GM19438 (cell line): ENCODE measurements around the gene SHROOM2.
"Not testable (repeated sequence)": the region's sequence is repeated elsewhere in the genome, so short reads cannot be mapped to it uniquely, and the experiment has no call there.

Source experiments
- ATAC-seq: cut with Tn5 transposase; IDR thresholded peaks from one replicate; pipeline ENCODE4 v1.9.1; 2021; ENCODE audit warnings: low read depth; ENCODE audit not compliant: unreplicated experiment

The SHROOM2 gene

GRCh38 chrX:9785944-9786797 lies at the start of gene SHROOM2:
Gene SHROOM2 (plus strand): TSS chrX:9786429. CDS start chrX:9786546, 117 bp downstream.
- ATAC-seq: no peak

GRCh38 chrX:9737363-9737762 lies 48.9 kb upstream of the SHROOM2 start:
- no peak for ATAC-seq

GRCh38 chrX:9738151-9738550 lies 48.1 kb upstream of the SHROOM2 start:
- ATAC-seq: no peak

DNA sequence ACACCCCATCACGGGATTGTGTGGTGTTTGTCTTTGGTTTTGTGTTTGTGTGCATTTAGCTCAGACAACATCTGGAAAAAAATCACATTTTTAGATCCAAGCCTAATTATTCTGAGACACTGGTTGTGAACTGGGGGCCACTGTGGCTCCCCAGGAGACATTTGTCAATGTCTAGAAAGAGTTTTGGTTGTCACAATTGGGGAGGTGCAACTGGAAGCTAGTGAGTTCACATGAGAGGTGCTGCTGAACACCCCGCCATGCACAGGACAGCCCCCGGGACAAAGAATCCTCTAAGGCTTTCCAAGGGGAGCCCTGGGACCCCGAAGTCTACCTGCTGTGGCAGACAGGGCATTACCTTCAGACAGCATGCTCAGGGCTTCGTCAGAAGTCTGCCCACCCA lies 47.1 kb upstream of the SHROOM2 start:
- no peak for ATAC-seq

DNA sequence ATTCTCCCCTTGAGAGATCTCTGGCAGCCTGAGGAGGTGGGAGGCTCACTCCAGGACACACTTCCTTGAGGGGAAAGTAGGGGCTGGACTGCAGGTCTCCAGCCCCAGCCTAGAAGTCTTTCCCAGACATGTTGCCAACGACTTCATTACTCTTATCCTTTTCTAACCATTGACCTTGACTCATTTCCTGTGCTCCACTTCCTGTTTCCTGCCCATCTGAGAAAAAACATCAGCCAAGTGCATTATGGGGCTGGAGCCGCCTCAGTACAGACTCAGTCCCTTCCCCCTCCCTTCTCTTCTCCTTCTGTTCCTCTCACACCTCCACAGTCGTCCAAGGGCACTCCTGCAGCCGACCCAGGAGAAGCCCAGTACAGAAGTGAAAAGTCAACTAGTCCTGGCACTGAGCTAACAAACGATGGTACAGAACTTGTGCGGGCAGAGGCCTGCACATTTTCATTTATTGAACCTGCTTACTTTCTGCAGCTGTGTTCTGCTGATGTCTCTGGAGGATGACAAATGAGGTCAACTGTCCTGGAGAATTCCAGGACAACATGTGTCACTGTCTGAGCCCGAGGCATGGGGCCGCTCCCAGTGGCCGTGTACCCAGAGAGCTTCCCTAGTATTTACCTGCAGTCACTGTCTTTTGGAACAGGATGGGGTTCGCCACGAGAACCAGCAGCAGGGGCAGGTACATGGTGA lies 40.7 kb upstream of the SHROOM2 start:
- ATAC-seq: no peak

DNA sequence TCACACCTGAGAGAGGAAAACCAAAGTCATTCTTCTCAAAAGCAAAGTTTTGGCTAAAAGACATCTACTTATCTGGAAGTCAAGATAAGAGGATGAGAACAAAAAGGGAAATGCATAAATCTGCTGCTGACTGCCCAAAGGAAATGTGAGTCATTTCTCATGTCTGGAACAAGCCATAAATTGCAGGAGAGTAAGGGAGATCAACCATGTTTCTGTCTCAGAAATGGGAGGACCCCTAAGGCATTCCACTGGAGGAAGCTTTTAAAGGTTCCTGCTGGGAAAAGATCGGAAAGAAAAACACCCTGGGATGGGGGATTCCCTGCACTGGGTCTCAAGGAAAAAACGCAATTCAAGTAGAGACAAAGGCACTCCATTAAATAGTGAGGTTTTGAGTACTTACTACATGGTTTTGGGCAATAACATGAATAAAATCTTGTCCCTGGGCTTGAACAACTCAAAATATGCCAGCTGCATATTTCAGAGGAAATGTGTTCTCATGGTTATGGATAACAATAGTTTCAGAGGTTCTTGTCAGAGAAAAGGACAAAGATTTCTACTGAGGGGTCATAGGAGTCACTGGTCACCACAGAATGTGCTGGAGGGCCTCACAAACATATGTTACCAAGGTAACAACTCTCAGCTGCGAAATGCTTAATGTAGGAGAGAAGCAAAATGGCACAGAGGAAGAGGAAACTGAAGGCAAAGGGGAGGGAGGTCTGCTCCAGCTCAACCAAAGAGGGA lies 39.9 kb upstream of the SHROOM2 start:
- no peak for ATAC-seq

DNA sequence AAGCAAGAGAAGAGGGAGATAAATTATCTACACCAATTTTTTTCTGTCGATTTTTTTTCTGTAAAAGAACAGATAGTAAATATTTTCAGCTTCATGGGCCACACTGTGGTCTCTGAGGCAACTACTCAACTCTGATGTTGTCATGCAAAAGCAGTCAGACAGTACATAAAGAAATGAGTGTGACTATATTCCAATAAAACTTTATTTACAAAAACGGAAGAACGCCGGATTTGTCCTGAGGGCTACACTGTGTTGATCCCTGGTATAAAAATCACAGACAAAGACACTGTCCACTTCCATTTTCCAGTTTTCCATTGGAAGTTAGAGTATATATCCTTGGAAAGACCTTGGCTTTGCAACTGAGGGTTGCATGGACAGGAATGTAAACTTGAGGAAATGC lies 38.6 kb upstream of the SHROOM2 start:
- no peak for ATAC-seq

DNA sequence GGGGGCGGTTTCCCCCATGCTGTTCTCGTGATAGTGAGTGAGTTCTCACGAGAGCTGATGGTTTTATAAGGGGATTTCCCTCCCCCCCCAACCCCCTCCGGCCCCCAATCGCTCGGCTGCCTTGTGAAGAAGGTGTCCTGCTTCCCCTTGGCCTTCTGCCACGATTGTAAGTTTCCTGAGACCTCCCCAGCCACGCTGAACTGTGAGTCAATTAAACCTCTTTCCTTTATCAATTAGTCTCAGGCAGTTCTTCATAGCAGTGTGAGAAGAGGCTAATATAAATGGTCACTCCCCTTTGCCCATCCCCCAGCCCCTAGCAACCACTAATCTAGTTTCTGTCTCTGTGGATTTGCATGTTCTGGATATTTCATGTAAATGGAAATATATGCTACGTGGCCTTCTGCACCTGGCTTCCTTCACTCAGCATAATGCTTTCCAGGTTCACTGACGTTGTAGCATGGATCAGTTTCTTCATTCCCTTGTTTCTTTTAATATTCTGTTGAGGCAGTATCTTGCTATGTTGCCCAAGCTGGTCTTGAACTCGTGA lies 37.0 kb upstream of the SHROOM2 start:
- no peak for ATAC-seq

- ATAC-seq: no peak
These were observed 28.9 kb upstream of the SHROOM2 start for GRCh38 chrX:9757366-9757765.

GRCh38 chrX:9758021-9758638 lies 28.1 kb upstream of the SHROOM2 start:
- no peak for ATAC-seq

DNA sequence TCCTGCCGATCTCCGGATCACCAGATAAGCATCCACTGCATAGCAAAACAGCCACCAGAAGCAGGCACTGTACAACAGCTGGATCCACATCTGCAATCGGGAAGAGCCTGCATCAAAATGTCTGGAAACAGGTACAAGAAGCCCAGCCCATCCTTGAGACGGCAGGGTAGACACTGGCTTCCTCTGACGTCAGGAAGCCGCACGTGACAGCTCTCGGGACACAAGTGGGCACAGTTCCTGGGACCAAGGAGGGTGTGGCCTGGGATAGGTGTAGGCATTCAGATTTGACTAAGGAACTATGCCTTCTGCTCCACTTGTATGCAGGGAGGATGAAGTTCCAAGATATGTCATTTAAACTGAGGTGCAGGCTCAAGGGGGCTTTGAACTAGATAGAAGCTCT lies 26.9 kb upstream of the SHROOM2 start:
- no peak for ATAC-seq

DNA sequence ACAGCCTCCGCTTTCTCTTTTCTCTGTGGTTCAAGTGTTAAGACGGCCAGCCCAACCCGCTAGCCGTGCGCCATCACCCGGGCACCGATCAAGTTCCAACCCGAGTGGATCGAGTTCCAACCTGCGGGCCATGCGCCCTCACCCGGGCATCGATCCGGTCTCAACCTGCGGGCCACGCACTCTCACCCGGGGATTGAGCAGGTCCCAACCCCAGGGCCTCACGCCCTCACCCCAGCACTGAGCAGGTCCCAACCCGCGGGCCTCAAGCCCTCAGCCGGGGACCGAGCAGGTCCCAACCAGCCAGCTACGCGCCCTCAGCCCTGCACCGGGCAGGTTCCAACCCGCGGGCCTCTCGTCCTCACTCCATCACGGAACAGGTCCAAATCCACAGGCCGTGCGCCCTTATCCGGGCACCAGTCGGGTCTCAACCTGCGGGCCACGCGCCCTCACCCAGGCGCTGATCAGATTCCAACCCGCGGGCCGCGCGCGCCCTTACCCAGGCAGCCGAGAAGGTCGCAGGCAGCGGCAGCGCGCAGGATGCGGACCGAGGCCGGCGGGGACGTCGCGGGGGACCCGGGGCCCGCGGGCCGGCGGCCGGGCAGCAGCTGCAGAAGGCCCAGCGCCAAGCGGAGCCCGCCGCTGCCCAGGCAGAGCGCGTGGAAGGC lies 21.0 kb upstream of the SHROOM2 start:
- no peak for ATAC-seq

DNA sequence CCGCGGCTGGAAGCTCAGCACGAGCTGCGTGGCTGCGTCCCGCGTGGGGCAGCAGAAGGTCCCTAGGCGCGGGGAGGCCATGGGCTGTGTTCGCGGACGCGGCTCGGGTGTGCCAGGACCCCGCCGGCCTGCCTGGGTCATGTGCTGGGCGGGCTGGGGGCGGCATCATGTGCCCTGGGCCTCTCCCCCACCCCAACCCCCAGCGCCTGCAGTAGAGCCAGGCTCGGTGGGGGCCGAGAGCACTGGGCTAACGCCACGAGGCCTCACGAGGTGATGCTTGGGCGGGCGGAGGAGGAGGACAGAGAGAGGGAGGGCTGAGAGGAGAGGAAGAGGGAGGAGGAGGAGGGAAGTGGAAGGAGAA lies 20.5 kb upstream of the SHROOM2 start, which contains the start of gene GPR143:
Gene GPR143 (minus strand): TSS at position 111 of the 361 bp plus-strand sequence. CDS start 30 bp downstream, at position 81.
- ATAC-seq: no peak

DNA sequence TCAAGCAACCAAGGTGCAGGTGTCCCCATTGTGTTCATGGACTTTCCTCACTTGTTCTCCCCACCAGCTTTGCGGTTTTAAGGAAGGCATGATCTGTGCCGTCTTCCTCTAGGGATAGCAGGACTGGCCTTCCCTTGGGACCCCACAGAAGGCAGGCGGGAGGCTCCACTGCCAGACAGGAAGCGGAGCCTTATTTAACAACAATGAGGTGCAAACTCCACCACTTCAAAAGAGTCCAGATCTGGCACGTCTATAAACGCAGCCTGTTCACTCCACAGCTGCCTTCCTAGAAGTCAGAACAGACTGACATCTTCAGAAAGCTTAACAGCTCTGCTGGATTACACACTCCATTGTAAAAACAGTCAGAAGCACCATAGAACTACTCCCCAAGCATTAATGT lies 18.9 kb upstream of the SHROOM2 start:
- no peak for ATAC-seq

- ATAC-seq: not testable (repeated sequence)
These were observed 17.8 kb upstream of the SHROOM2 start for GRCh38 chrX:9768321-9768839.

DNA sequence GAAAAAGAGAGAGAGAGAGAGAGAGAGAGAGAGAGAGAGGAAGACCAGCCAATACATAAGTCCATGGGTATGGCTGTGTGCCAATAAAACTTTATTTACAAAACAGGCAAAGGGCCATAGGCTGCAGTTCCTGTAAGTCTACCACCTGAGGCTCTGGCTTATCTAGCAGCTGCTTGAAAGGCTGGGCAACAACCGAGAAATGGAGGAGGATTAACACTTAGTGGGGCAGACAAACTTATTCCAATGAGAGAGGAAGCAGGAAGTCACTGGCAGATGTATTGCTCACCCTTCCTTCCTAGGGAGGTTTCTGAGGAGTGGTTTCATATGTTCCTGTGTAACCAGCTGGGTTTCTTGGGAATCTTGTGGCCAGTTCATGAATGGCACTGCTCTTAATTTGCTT lies 15.9 kb upstream of the SHROOM2 start:
- no peak for ATAC-seq

GRCh38 chrX:9772943-9773342 lies 13.3 kb upstream of the SHROOM2 start:
- no peak for ATAC-seq

DNA sequence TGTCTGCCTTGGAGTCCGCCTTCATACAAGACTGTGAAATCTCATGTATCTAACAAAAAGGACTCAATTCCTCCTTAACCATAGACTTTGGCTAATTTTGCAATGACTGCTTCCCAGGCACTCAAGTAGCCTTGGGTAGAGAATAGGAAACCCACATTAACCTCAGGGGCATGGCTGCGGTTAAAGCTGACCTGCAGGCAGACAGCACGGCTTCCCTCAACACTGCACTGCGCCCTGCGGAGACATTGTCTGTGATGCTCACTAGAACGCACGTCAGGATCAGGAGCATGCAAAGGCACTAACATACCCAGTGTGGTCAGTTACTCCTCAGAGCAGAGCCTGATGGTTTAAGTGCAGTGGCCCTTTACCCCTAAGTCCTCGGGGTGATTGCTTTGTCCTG lies 10.3 kb upstream of the SHROOM2 start:
- no peak for ATAC-seq

GRCh38 chrX:9781941-9782340 lies 4.3 kb upstream of the SHROOM2 start:
- no peak for ATAC-seq

DNA sequence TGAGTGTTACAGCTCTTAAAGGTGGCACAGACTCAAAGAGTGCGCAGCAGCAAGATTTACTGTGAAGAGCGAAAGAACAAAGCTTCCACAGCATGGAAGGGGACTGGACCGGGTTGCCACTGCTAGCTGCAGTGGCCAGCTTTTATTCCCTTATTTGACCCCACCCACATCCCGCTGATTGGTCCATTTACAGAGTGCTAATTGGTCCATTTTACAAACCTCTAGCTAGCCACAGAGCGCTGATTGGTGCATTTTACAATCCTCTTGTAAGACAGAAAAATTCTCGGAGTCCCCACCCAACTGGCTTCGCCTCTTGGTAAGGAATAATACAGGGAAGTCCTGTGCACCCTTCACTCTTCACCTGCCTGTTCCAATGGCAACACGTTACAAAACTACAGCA lies 1.9 kb upstream of the SHROOM2 start:
- ATAC-seq: no peak
